H1 (cell line): ENCODE results near the gene ULBP3. TPM values are rescaled to one million over a fixed set of nuclear protein-coding genes. Genes with fewer than 3 reads are reported as not detected.

Source experiments
- CTCF ChIA-PET: fragments of 300-600 bp; sonication (Branson Sonifier 250); formaldehyde crosslinking; loops from one replicate; lab custom pipeline; 2021; ENCODE audit not compliant: partially characterized antibody; lab: Charles Lee
- POLR2A ChIA-PET: fragments of 300-600 bp; sonication (Branson Sonifier 250); formaldehyde crosslinking; loops from one replicate; lab custom pipeline; 2021; ENCODE audit warnings: inconsistent platforms; ENCODE audit not compliant: partially characterized antibody; lab: Charles Lee
- DNase-seq, 2 experiments: peaks; one replicate each; pipeline versions ENCODE4 v3.0.0 to v3.0.0-alpha.2; 2010 to 2022; ENCODE audit warnings: low spot score in 2 of 2, low read depth in 1 of 2, mixed read lengths in 1 of 2
- FAIRE-seq: peaks from 2 replicates; lab custom pipeline; 2011; peaks lifted over from hg19 to GRCh38; lab: Jason Lieb, UNC
- H2AFZ ChIP-seq: 2 replicates; pipeline ENCODE4 v1.8.1; 2012; ENCODE audit warnings: low read length, inconsistent platforms
- H2AK5ac ChIP-seq: 2 replicates; pipeline ENCODE4 v1.6.1; 2013; ENCODE audit warnings: low read depth, low read length
- H2BK120ac ChIP-seq: replicated peaks from 2 replicates; pipeline ENCODE3; 2013; ENCODE audit warnings: low read depth, low read length, inconsistent platforms
- H2BK12ac ChIP-seq: 2 replicates; pipeline ENCODE4 v1.6.1; 2013; ENCODE audit warnings: low read depth, low read length
- H2BK15ac ChIP-seq: 2 replicates; pipeline ENCODE4 v1.6.1; 2013; ENCODE audit warnings: low read length
- H2BK20ac ChIP-seq: 2 replicates; pipeline ENCODE4 v1.6.1; 2013; ENCODE audit warnings: low read length
- H2BK5ac ChIP-seq: 2 replicates; pipeline ENCODE4 v1.6.1; 2013; ENCODE audit warnings: low read depth, low read length
- H3K14ac ChIP-seq: 2 replicates; pipeline ENCODE4 v1.6.1; 2013; ENCODE audit warnings: inconsistent platforms; ENCODE audit not compliant: insufficient read length
- H3K18ac ChIP-seq: 2 replicates; pipeline ENCODE4 v1.6.1; 2013; ENCODE audit warnings: low read length; ENCODE audit errors: extremely low read depth
- H3K23ac ChIP-seq: 2 replicates; pipeline ENCODE4 v1.6.1; 2013; ENCODE audit warnings: inconsistent platforms; ENCODE audit not compliant: insufficient read length
- H3K23me2 ChIP-seq: 2 replicates; pipeline ENCODE4 v1.6.1; 2013; ENCODE audit warnings: low read depth, low read length
- H3K27ac ChIP-seq: 2 replicates; pipeline ENCODE4 v1.6.1; 2011; ENCODE audit warnings: low read depth, low read length, inconsistent platforms
- H3K27me3 ChIP-seq, 4 experiments: replicated peaks in 1 of 4; 1 replicate in 1 of 4; 2 replicates in 3 of 4; pipeline versions ENCODE4 v1.6.1 to v1.8.1; 2011 to 2013; ENCODE audit warnings: low read length in 3 of 4, mild to moderate bottlenecking in 3 of 4, inconsistent platforms in 2 of 4, mixed read lengths in 2 of 4, moderate library complexity in 1 of 4; ENCODE audit not compliant: control insufficient read depth in 3 of 4, insufficient read depth in 3 of 4; ENCODE audit errors: extremely low read depth in 1 of 4
- H3K36me3 ChIP-seq, 4 experiments: 2 replicates each; pipeline versions ENCODE4 v1.6.1 to v1.8.1; 2011 to 2013; ENCODE audit warnings: mild to moderate bottlenecking in 4 of 4, low read length in 3 of 4, moderate library complexity in 2 of 4, control low read depth in 1 of 4, inconsistent platforms in 1 of 4; ENCODE audit not compliant: insufficient read depth in 4 of 4, control insufficient read depth in 2 of 4
- H3K4ac ChIP-seq: replicated peaks from 2 replicates; pipeline ENCODE3; 2013; ENCODE audit warnings: low read length, low read depth, mixed read lengths, inconsistent platforms; ENCODE audit not compliant: insufficient read length
- H3K4me1 ChIP-seq, 4 experiments: replicated peaks in 1 of 4; 1 replicate in 1 of 4; 2 replicates in 3 of 4; pipeline versions ENCODE4 v1.6.1 to v1.8.1; 2011 to 2013; ENCODE audit warnings: low read length in 3 of 4, inconsistent platforms in 2 of 4, mixed read lengths in 1 of 4; ENCODE audit not compliant: insufficient read depth in 4 of 4, control insufficient read depth in 3 of 4
- H3K4me2 ChIP-seq, 2 experiments: 2 replicates each; pipeline versions ENCODE4 v1.6.1 to v1.8.1; 2011 to 2013; ENCODE audit warnings: low read depth in 2 of 2, low read length in 2 of 2, control low read depth in 1 of 2, inconsistent platforms in 1 of 2, mild to moderate bottlenecking in 1 of 2; ENCODE audit not compliant: insufficient read depth in 1 of 2
- H3K4me3 ChIP-seq, 4 experiments: fragments of 200-600, 300-600 bp in 1 of 4; sonication (generic), shearing (Covaris generic), sonication (Bioruptor Twin) in 1 of 4; 2 replicates each; pipeline versions ENCODE4 v1.5.1 to v1.8.1; 2011 to 2016; ENCODE audit warnings: low read length in 4 of 4, low read depth in 3 of 4, control low read depth in 2 of 4, inconsistent platforms in 2 of 4, mild to moderate bottlenecking in 2 of 4, mixed read lengths in 1 of 4, moderate library complexity in 1 of 4; ENCODE audit not compliant: insufficient read depth in 2 of 4; ENCODE audit errors: extremely low read depth in 1 of 4
- H3K56ac ChIP-seq: replicated peaks from 2 replicates; pipeline ENCODE3; 2013; ENCODE audit warnings: low read depth, mild to moderate bottlenecking, mixed read lengths, low read length, inconsistent platforms; ENCODE audit not compliant: insufficient read length
- H3K79me1 ChIP-seq: 2 replicates; pipeline ENCODE4 v1.6.1; 2013; ENCODE audit warnings: low read depth, low read length, control low read depth
- H3K79me2 ChIP-seq, 2 experiments: 2 replicates each; pipeline versions ENCODE4 v1.6.1 to v1.8.1; 2012 to 2013; ENCODE audit warnings: low read length in 2 of 2, mild to moderate bottlenecking in 2 of 2, inconsistent platforms in 1 of 2; ENCODE audit not compliant: insufficient read depth in 2 of 2, control insufficient read depth in 1 of 2
- H3K9ac ChIP-seq, 4 experiments: replicated peaks in 1 of 4; 1 replicate in 1 of 4; 2 replicates in 3 of 4; pipeline versions ENCODE4 v1.6.1 to v1.8.1; 2011 to 2013; ENCODE audit warnings: low read depth in 3 of 4, low read length in 3 of 4, control low read depth in 2 of 4, mild to moderate bottlenecking in 2 of 4, moderate library complexity in 2 of 4, inconsistent platforms in 1 of 4; ENCODE audit errors: extremely low read depth in 1 of 4
- H3K9me3 ChIP-seq, 2 experiments: 2 replicates each; pipeline versions ENCODE4 v1.6.1 to v1.8.1; 2012 to 2013; ENCODE audit warnings: mild to moderate bottlenecking in 2 of 2, moderate library complexity in 2 of 2, control low read depth in 1 of 2, inconsistent platforms in 1 of 2, low read depth in 1 of 2, low read length in 1 of 2, mixed read lengths in 1 of 2; ENCODE audit not compliant: insufficient read depth in 2 of 2
- H4K20me1 ChIP-seq, 2 experiments: replicated peaks in 1 of 2; 2 replicates each; pipeline versions ENCODE3 to v1.8.1; 2011 to 2013; ENCODE audit warnings: inconsistent platforms in 2 of 2, low read length in 2 of 2, mild to moderate bottlenecking in 1 of 2; ENCODE audit not compliant: insufficient read depth in 2 of 2, control insufficient read depth in 1 of 2
- H4K5ac ChIP-seq: 2 replicates; pipeline ENCODE4 v1.6.1; 2013; ENCODE audit warnings: low read length, low read depth, mixed read lengths, inconsistent platforms; ENCODE audit not compliant: insufficient read length
- H4K8ac ChIP-seq: 2 replicates; pipeline ENCODE4 v1.8.0; 2013; ENCODE audit warnings: mild to moderate bottlenecking, moderate library complexity, low read length, inconsistent platforms; ENCODE audit not compliant: insufficient read depth; ENCODE audit errors: extremely low read depth
- H4K91ac ChIP-seq: replicated peaks from 2 replicates; pipeline ENCODE3; 2013; ENCODE audit warnings: low read length, mixed read lengths, inconsistent platforms; ENCODE audit not compliant: insufficient read length
- KDM1A ChIP-seq: fragments of 200-600, 300-600 bp; sonication (generic); IDR thresholded peaks from 2 replicates; pipeline ENCODE4 v1.7.1; 2016; ENCODE audit warnings: mild to moderate bottlenecking, low read length, borderline replicate concordance
- WGBS, 2 experiments: shearing (Covaris generic) in 1 of 2; methylation state at CpG; one replicate each; pipeline versions ENCODE4 v1.1.6 to v1.1.7; 2013 to 2015; ENCODE audit warnings: low lambda C conversion rate in 2 of 2, mixed read lengths in 2 of 2, inconsistent platforms in 1 of 2, low coverage in 1 of 2, missing lambda C conversion rate in 1 of 2; ENCODE audit not compliant: insufficient replicate concordance in 2 of 2, insufficient coverage in 1 of 2, insufficient read length in 1 of 2; ENCODE audit errors: extremely low coverage in 1 of 2, missing lambda C conversion rate in 1 of 2; 5-methylcytosine and 5-hydroxymethylcytosine counted together
- polyA plus RNA-seq, 7 experiments: library from polyadenylated mRNA; depleted of rRNA in 3 of 7; stranded (reverse) in 5 of 7; unstranded in 2 of 7; fragments of >200 nt in 5 of 7; fragments of 200-250 nt in 2 of 7; gene quantifications; 1 replicate in 5 of 7; 2 replicates in 1 of 7; 4 replicates in 1 of 7; pipeline versions ENCODE4 v1.2.1 to v1.2.3, GENCODE V29; 2011 to 2013; ENCODE audit warnings: missing spikeins in 2 of 7, mixed read lengths in 2 of 7
- total RNA-seq: library from RNA; stranded (reverse); fragmentation: NEBNext Ultra II Directional; extraction: Animal tissue kit (Norgen Biotek cat#: 25700); gene quantifications from 2 replicates; pipeline ENCODE4 v1.2.1, GENCODE V29; 2021

Gene ULBP3
- total and polyA plus RNA-seq, 2 of the 8 experiments (the other 6 are each of a cell fraction or from before 2014, with no cell fraction given): 1.9 to 4.2 TPM

DNA sequence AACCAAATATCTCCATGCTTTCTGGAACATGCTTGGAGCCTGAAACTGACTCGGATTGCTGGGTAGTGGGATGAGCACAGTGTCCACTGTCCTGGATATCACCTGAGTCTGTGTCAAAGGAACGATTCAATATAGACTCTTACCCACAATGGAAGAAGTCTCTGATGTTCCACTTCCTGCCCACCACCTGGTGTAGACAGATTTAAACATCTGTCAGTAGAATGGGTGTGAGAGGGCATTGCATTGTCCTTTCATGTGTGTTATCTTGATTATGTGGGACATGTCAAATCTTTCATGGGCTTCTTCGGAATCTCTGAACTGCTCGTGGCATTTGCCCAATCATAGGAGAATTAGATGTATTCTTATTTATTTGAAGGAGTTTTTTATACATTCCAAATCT, 20.8 kb downstream of the ULBP3 start:
- DNase-seq (no peak), FAIRE-seq (no peak)
- no peak overlapping the region for H3K56ac ChIP-seq
- H2BK120ac ChIP-seq: no peak overlapping the region
- no peaks in the 10 kb centered on the region for H3K23me2 ChIP-seq
- no peak overlapping the region for H3K4me3 ChIP-seq
- H3K4me1 ChIP-seq: no peaks in the 10 kb centered on the region
- no peaks in the 10 kb centered on the region for H3K79me1 ChIP-seq
- no peak overlapping the region for H4K8ac ChIP-seq
- TF ChIP-seq KDM1A: no peak
- no peaks in the 10 kb centered on the region; a peak in 1 of 4 replicates for H3K9me3 ChIP-seq
- no peak overlapping the region for H3K4me2 ChIP-seq
- H3K23ac ChIP-seq: no peak overlapping the region
- H3K79me2 ChIP-seq: no peaks in the 10 kb centered on the region
- CTCF ChIA-PET: interaction anchor here (1.4 kb wide), 1 partner anchor 23 kb away, joined by 4 read pairs; no protein-coding TSS in a partner anchor
- POLR2A ChIA-PET: no interaction called here
- H2BK5ac ChIP-seq: no peak overlapping the region
- no peaks in the 10 kb centered on the region for H4K20me1 ChIP-seq
- no peak overlapping the region for H3K18ac ChIP-seq
- no peak overlapping the region for H2BK12ac ChIP-seq
- no peak overlapping the region for H2BK15ac ChIP-seq
- no peaks in the 10 kb centered on the region for H3K36me3 ChIP-seq
- H3K27me3 ChIP-seq: no peaks in the 10 kb centered on the region
- H2BK20ac ChIP-seq: no peak overlapping the region
- no peak overlapping the region for H4K5ac ChIP-seq
- no peak overlapping the region for H3K9ac ChIP-seq
- H3K4ac ChIP-seq: no peak overlapping the region
- no peak overlapping the region for H3K27ac ChIP-seq
- no peak overlapping the region for H3K14ac ChIP-seq
- no peak overlapping the region for H2AFZ ChIP-seq
- WGBS, 2 experiments: 82% methylated on average over 4 of the region's 4 CpGs; no CpG with 5 or more reads in 1 of the 2 experiments
- no peak overlapping the region for H4K91ac ChIP-seq
- H2AK5ac ChIP-seq: no peak overlapping the region
